ENCODE measurements around the gene TNP2. TPM values are rescaled to one million over a fixed set of nuclear protein-coding genes. Genes with fewer than 3 reads are reported as not detected.

The TNP2 gene
- total and polyA plus RNA-seq, 8 donors: not detected

GRCh38 chr16:11259655-11260595 lies 9.2 kb downstream of the TNP2 start:
- no peak overlapping the region for H3K4me3 ChIP-seq
- H3K36me3 ChIP-seq: peaks cover 0 to 1% (median 0%) of the 10 kb centered on the region in 4 donors
- H3K27ac ChIP-seq: peak overlapping the region in 4 of 5 donors; percentile 62 to 86 (median 69)
- H3K27me3 ChIP-seq: no peaks in the 10 kb centered on the region
- H3K9me3 ChIP-seq: no peaks in the 10 kb centered on the region
- TF ChIP-seq EP300 (IDR thresholded peaks at IDR 0.05) (no peak), POLR2AphosphoS5 (IDR thresholded peaks at IDR 0.05) (no peak), POLR2A (IDR thresholded peaks at IDR 0.05) (no peak), CTCF (IDR thresholded peaks at IDR 0.05) (no peak)
- intact Hi-C loops (cut with DNase I; ENCODE audit: low total_unique reads): loop anchor here (5.0 to 10.0 kb wide), 2 partner anchors 135 to 288 kb away; no protein-coding TSS in a partner anchor
- H3K4me1 ChIP-seq: peaks cover 19 to 56% (median 30%) of the 10 kb centered on the region in 4 donors
- WGBS, 5 donors: 85 to 96% (median 92%) methylated on average over 12 of the region's 12 CpGs
- no peak for DNase-seq

- Histone ChIP-seq H3K4me3 (peak overlapping the region in 2 of 4 donors; percentile 7 to 25), H3K9me3 (no peaks in the 10 kb centered on the region), H3K36me3 (peaks cover 0 to 6% (median 0%) of the 10 kb centered on the region in 4 donors), H3K4me1 (peaks cover 26 to 57% (median 36%) of the 10 kb centered on the region in 4 donors), H3K27ac (peak overlapping the region; percentile 59 to 86 (median 65)), H3K27me3 (no peaks in the 10 kb centered on the region)
- intact Hi-C loops (cut with DNase I; ENCODE audit: low total_unique reads): loop anchor here (5.0 to 10.0 kb wide), 2 partner anchors 134 to 287 kb away; no protein-coding TSS in a partner anchor
- no peak for TF ChIP-seq EP300 (IDR thresholded peaks at IDR 0.05)
- no peak for TF ChIP-seq CTCF (IDR thresholded peaks at IDR 0.05)
- TF ChIP-seq POLR2AphosphoS5 (IDR thresholded peaks at IDR 0.05): peak in 1 of 3 donors; percentile 28
- TF ChIP-seq POLR2A (IDR thresholded peaks at IDR 0.05): no peak
- 21 to 32% (median 28%) methylated on average over 12 to 15 of the region's 15 CpGs for WGBS, 5 donors
- DNase-seq: peak; percentile 53 to 83
These were observed 10.3 kb downstream of the TNP2 start for GRCh38 chr16:11258553-11259492.

- peaks cover 0 to 19% (median 0%) of the 10 kb centered on the region in 4 donors for H3K36me3 ChIP-seq
- peak overlapping the region; percentile 61 to 89 (median 75) for H3K4me3 ChIP-seq
- WGBS, 5 donors: 18 to 35% (median 26%) methylated on average over 16 to 21 of the region's 21 CpGs
- H3K27me3 ChIP-seq: no peaks in the 10 kb centered on the region
- no peaks in the 10 kb centered on the region for H3K9me3 ChIP-seq
- no peak for TF ChIP-seq EP300 (IDR thresholded peaks at IDR 0.05)
- no peak for TF ChIP-seq POLR2A (IDR thresholded peaks at IDR 0.05)
- TF ChIP-seq CTCF (IDR thresholded peaks at IDR 0.05): peak in 5 of 7 experiments; percentile 56 to 79 (median 67)
- no peak for TF ChIP-seq POLR2AphosphoS5 (IDR thresholded peaks at IDR 0.05)
- H3K4me1 ChIP-seq: peaks cover 31 to 57% (median 46%) of the 10 kb centered on the region in 4 donors
- H3K27ac ChIP-seq: peak overlapping the region; percentile 92 to 99 (median 98)
- peak; percentile 74 to 93 for DNase-seq
- intact Hi-C loops (cut with DNase I; ENCODE audit: low total_unique reads): loop anchor here (5.0 to 10.0 kb wide), 2 partner anchors 133 to 285 kb away; no protein-coding TSS in a partner anchor
These were observed 11.8 kb downstream of the TNP2 start for GRCh38 chr16:11257131-11257938.
